CD14-positive monocyte (primary cell): Measurements from ENCODE around the gene UNC5CL. TPM values are rescaled to one million over a fixed set of nuclear protein-coding genes. Genes with fewer than 3 reads are reported as not detected.

Experiments
- DNase-seq, 3 donors: peaks; one replicate each; pipeline ENCODE4 v3.0.0-alpha.2; 2011 to 2022
- H2AFZ ChIP-seq: 2 replicates; pipeline ENCODE4 v1.6.0; 2012; ENCODE audit warnings: mild to moderate bottlenecking, low read depth, low read length, inconsistent platforms; ENCODE audit not compliant: insufficient read depth, poor library complexity, severe bottlenecking
- H3K27ac ChIP-seq, 2 donors: 1 replicate in 1 of 2; 2 replicates in 1 of 2; pipeline ENCODE4 v1.5.1; 2012 to 2013; ENCODE audit warnings: low read length in 2 of 2, control low read depth in 1 of 2, inconsistent platforms in 1 of 2, low read depth in 1 of 2, mild to moderate bottlenecking in 1 of 2
- H3K27me3 ChIP-seq, 2 donors: one replicate each; pipeline versions ENCODE4 v1.6.0 to v1.6.1; 2011 to 2013; ENCODE audit warnings: low read length in 2 of 2; ENCODE audit not compliant: control insufficient read depth in 2 of 2, insufficient read depth in 2 of 2
- H3K36me3 ChIP-seq, 2 donors: replicated peaks in 1 of 2; 1 replicate in 1 of 2; 2 replicates in 1 of 2; pipeline versions ENCODE4 v1.5.1 to v1.6.1; 2012 to 2013; ENCODE audit warnings: low read length in 2 of 2, control low read depth in 1 of 2, inconsistent platforms in 1 of 2, mild to moderate bottlenecking in 1 of 2; ENCODE audit not compliant: insufficient read depth in 2 of 2, control insufficient read depth in 1 of 2
- H3K4me1 ChIP-seq, 2 donors: 1 replicate in 1 of 2; 2 replicates in 1 of 2; pipeline versions ENCODE4 v1.5.1 to v1.6.1; 2012 to 2013; ENCODE audit warnings: low read length in 2 of 2, control low read depth in 1 of 2, inconsistent platforms in 1 of 2, mild to moderate bottlenecking in 1 of 2, moderate library complexity in 1 of 2; ENCODE audit not compliant: insufficient read depth in 2 of 2, control insufficient read depth in 1 of 2
- H3K4me2 ChIP-seq: replicated peaks from 2 replicates; pipeline ENCODE3; 2012; ENCODE audit warnings: low read length, moderate library complexity, mild to moderate bottlenecking; ENCODE audit not compliant: poor library complexity, severe bottlenecking; ENCODE audit errors: extremely low read depth
- H3K4me3 ChIP-seq, 3 experiments: fragments of 200-600 bp in 1 of 3; sonication (generic) in 1 of 3; replicated peaks in 1 of 3; 1 replicate in 2 of 3; 2 replicates in 1 of 3; pipeline ENCODE4 v1.5.1; 2011 to 2013; ENCODE audit warnings: low read length in 3 of 3, mild to moderate bottlenecking in 3 of 3, control low read depth in 2 of 3, low read depth in 2 of 3, inconsistent platforms in 1 of 3, moderate library complexity in 1 of 3
- H3K79me2 ChIP-seq: 2 replicates; pipeline ENCODE4 v1.6.0; 2012; ENCODE audit warnings: mild to moderate bottlenecking, control low read depth, inconsistent platforms, low read length, moderate library complexity; ENCODE audit not compliant: insufficient read depth
- H3K9ac ChIP-seq: 2 replicates; pipeline ENCODE4 v1.6.0; 2017; ENCODE audit warnings: low read length, mild to moderate bottlenecking; ENCODE audit not compliant: insufficient read depth, poor library complexity, severe bottlenecking
- H3K9me3 ChIP-seq, 2 donors: replicated peaks in 1 of 2; 1 replicate in 1 of 2; 2 replicates in 1 of 2; pipeline versions ENCODE4 v1.5.1 to v1.6.1; 2012 to 2013; ENCODE audit warnings: low read length in 2 of 2, control low read depth in 1 of 2; ENCODE audit not compliant: control insufficient read depth in 1 of 2, insufficient read depth in 1 of 2
- H4K20me1 ChIP-seq: 2 replicates; pipeline ENCODE4 v1.6.0; 2012; ENCODE audit warnings: mild to moderate bottlenecking, low read length, control low read depth, moderate library complexity; ENCODE audit not compliant: insufficient read depth
- H3K27ac Mint-ChIP-seq, 7 donors: one replicate each; pipeline ENCODE4 v1.8.0; 2020; ENCODE audit warnings: mild to moderate bottlenecking in 7 of 7, mixed read lengths in 7 of 7, moderate library complexity in 6 of 7, inconsistent platforms in 2 of 7
- H3K27me3 Mint-ChIP-seq, 3 donors: one replicate each; pipeline ENCODE4 v1.8.0; 2021 to 2022; ENCODE audit warnings: low read depth in 3 of 3, mild to moderate bottlenecking in 3 of 3, mixed read lengths in 3 of 3, moderate library complexity in 3 of 3, inconsistent platforms in 1 of 3
- H3K36me3 Mint-ChIP-seq, 2 donors: one replicate each; pipeline ENCODE4 v1.8.0; 2020; ENCODE audit warnings: mixed read lengths in 2 of 2, inconsistent platforms in 1 of 2, mild to moderate bottlenecking in 1 of 2
- H3K4me1 Mint-ChIP-seq: one replicate; pipeline ENCODE4 v1.8.0; 2020; ENCODE audit warnings: mild to moderate bottlenecking, mixed read lengths
- H3K4me3 Mint-ChIP-seq, 2 donors: one replicate each; pipeline ENCODE4 v1.8.0; 2020; ENCODE audit warnings: mild to moderate bottlenecking in 2 of 2, mixed read lengths in 2 of 2, moderate library complexity in 1 of 2
- H3K9me3 Mint-ChIP-seq, 7 donors: one replicate each; pipeline ENCODE4 v1.8.0; 2020 to 2022; ENCODE audit warnings: mixed read lengths in 7 of 7, mild to moderate bottlenecking in 6 of 7, moderate library complexity in 6 of 7, inconsistent platforms in 2 of 7
- WGBS: methylation state at CpG from one replicate; pipeline ENCODE4 v1.1.5; 2013; ENCODE audit warnings: missing lambda C conversion rate; ENCODE audit not compliant: insufficient coverage; 5-methylcytosine and 5-hydroxymethylcytosine counted together
- intact Hi-C, 2 donors: fragments of 100-400 bp; cut with micrococcal nuclease; formaldehyde crosslinking; loops; one replicate each; pipeline versions ENCODE4 v1.15.0 to v1.15.1; 2023
- polyA plus RNA-seq, 3 donors: library from polyadenylated mRNA; depleted of rRNA in 1 of 3; unstranded in 2 of 3; stranded (reverse) in 1 of 3; fragments of 300-500 nt in 2 of 3; fragments of >200 nt in 1 of 3; fragmentation: Illumina TruSeq in 2 of 3; gene quantifications; 1 replicate in 2 of 3; 2 replicates in 1 of 3; pipeline ENCODE4 v1.2.3, GENCODE V29; 2012 to 2021
- TF ChIP-seq, protein P1 (sequence below): fragments of 200-600 bp; IDR thresholded peaks from one replicate; pipeline ENCODE4 v1.8.0; 2022; ENCODE audit warnings: antibody characterized with exemption, mild to moderate bottlenecking

UNC5CL gene
- polyA plus RNA-seq, 3 donors = 0.09 to 2.3 TPM; not detected in 1

GRCh38 chr6:40988634-40989033, 50.4 kb downstream of the UNC5CL start:
- H3K4me1 ChIP-seq = no peaks in the 10 kb centered on the region
- Mint-ChIP-seq H3K9me3 (peaks cover 0 to 3% (median 0%) of the 10 kb centered on the region in 7 donors), H3K27me3 (peaks cover 12 to 19% (median 14%) of the 10 kb centered on the region in 3 donors), H3K4me1 (no peaks in the 10 kb centered on the region), H3K4me3 (no peak overlapping the region), H3K36me3 (no peaks in the 10 kb centered on the region), H3K27ac (no peak overlapping the region)
- DNase-seq = peak in 1 of 3 donors; percentile 14
- no peaks in the 10 kb centered on the region for H3K79me2 ChIP-seq
- no peaks in the 10 kb centered on the region for H4K20me1 ChIP-seq
- TF ChIP-seq, protein P1, sequence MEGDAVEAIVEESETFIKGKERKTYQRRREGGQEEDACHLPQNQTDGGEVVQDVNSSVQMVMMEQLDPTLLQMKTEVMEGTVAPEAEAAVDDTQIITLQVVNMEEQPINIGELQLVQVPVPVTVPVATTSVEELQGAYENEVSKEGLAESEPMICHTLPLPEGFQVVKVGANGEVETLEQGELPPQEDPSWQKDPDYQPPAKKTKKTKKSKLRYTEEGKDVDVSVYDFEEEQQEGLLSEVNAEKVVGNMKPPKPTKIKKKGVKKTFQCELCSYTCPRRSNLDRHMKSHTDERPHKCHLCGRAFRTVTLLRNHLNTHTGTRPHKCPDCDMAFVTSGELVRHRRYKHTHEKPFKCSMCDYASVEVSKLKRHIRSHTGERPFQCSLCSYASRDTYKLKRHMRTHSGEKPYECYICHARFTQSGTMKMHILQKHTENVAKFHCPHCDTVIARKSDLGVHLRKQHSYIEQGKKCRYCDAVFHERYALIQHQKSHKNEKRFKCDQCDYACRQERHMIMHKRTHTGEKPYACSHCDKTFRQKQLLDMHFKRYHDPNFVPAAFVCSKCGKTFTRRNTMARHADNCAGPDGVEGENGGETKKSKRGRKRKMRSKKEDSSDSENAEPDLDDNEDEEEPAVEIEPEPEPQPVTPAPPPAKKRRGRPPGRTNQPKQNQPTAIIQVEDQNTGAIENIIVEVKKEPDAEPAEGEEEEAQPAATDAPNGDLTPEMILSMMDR = no peak
- H3K9me3 ChIP-seq = no peaks in the 10 kb centered on the region
- no peak overlapping the region for H3K4me2 ChIP-seq
- peaks cover 3 to 7% of the 10 kb centered on the region in 2 donors for H3K27me3 ChIP-seq
- intact Hi-C loops = no loop called here
- H3K9ac ChIP-seq = no peak overlapping the region
- H3K4me3 ChIP-seq = no peak overlapping the region
- H3K27ac ChIP-seq = no peak overlapping the region
- no peak overlapping the region for H2AFZ ChIP-seq
- no peaks in the 10 kb centered on the region for H3K36me3 ChIP-seq

- H3K9me3 Mint-ChIP-seq = peaks cover 0 to 3% (median 0%) of the 10 kb centered on the region in 7 donors
- H4K20me1 ChIP-seq = no peaks in the 10 kb centered on the region
- no peak overlapping the region for H3K27ac Mint-ChIP-seq
- WGBS = 84% methylated on average over 3 of the region's 8 CpGs
- H3K9ac ChIP-seq = no peak overlapping the region
- peaks cover 0 to 7% of the 10 kb centered on the region in 2 donors for H3K27me3 ChIP-seq
- no peak overlapping the region for H3K27ac ChIP-seq
- H3K27me3 Mint-ChIP-seq = peaks cover 7 to 24% (median 13%) of the 10 kb centered on the region in 3 donors
- no peaks in the 10 kb centered on the region for H3K4me1 Mint-ChIP-seq
- no peak overlapping the region for H3K4me3 Mint-ChIP-seq
- H3K79me2 ChIP-seq = no peaks in the 10 kb centered on the region
- no peaks in the 10 kb centered on the region for H3K9me3 ChIP-seq
- H3K4me2 ChIP-seq = no peak overlapping the region
- H3K4me1 ChIP-seq = no peaks in the 10 kb centered on the region
- no peaks in the 10 kb centered on the region for H3K36me3 ChIP-seq
- no peak overlapping the region for H3K4me3 ChIP-seq
- DNase-seq = no peak
- H2AFZ ChIP-seq = no peak overlapping the region
- no peaks in the 10 kb centered on the region for H3K36me3 Mint-ChIP-seq
- intact Hi-C loops = no loop called here
- TF ChIP-seq, protein P1 = no peak
Observed at GRCh38 chr6:40986921-40987819, 51.9 kb downstream of the UNC5CL start.
